GM12878 (cell line): ENCODE data around the gene IFT22. TPM values are rescaled to one million over a fixed set of nuclear protein-coding genes. Genes with fewer than 3 reads are reported as not detected.

Experiments
- ATAC-seq: fragments of 200-7000 bp; cut with Tn5 transposase; 3 replicates; pipeline ENCODE4 v1.9.1; 2020; ENCODE audit warnings: mild to moderate bottlenecking, moderate library complexity
- Bru-seq: library from RNA; stranded (reverse); fragments of 400-500 nt; gene quantifications from one replicate; lab custom pipeline; 2021; lab: Mats Ljungman, UMichigan
- BruChase-seq, 2 experiments: library from RNA; stranded (reverse); fragments of 400-500 nt; gene quantifications; one replicate each; lab custom pipeline; 2021; lab: Mats Ljungman, UMichigan
- BruUV-seq: library from RNA; stranded (reverse); fragments of 400-500 nt; replicated peaks from 2 replicates; lab custom pipeline; 2021; lab: Mats Ljungman, UMichigan
- CTCF ChIA-PET: fragments of 300-600 bp; sonication (Branson Sonifier 250); formaldehyde crosslinking; extraction: SDS; loops from one replicate; lab custom pipeline; 2021; ENCODE audit warnings: inconsistent platforms; lab: Yijun Ruan, JAX
- POLR2A ChIA-PET: fragments of 350-600 bp; formaldehyde crosslinking; extraction: SDS; loops from one replicate; lab custom pipeline; 2021; ENCODE audit warnings: inconsistent platforms; lab: Charles Lee
- RAD21 ChIA-PET: fragments of 300-600 bp; sonication (Branson Sonifier 250); formaldehyde crosslinking; loops from one replicate; lab custom pipeline; 2023; ENCODE audit warnings: antibody characterized with exemption; ENCODE audit not compliant: unreplicated experiment; lab: Charles Lee
- SMC1A ChIA-PET: fragments of 300-600 bp; sonication (Branson Sonifier 250); formaldehyde crosslinking; loops from one replicate; lab custom pipeline; 2023; ENCODE audit not compliant: unreplicated experiment, uncharacterized antibody; lab: Charles Lee
- DNase-seq: peaks from one replicate; pipeline ENCODE4 v3.0.0-alpha.2; 2011; ENCODE audit warnings: low read depth, low spot score
- FAIRE-seq: peaks from 3 replicates; lab custom pipeline; 2011; peaks lifted over from hg19 to GRCh38; lab: Jason Lieb, UNC
- H2AFZ ChIP-seq: 2 replicates; pipeline ENCODE4 v1.6.0; 2011; ENCODE audit warnings: low read depth, low read length, control low read depth; ENCODE audit not compliant: control insufficient read depth
- H3K27ac ChIP-seq: 2 replicates; pipeline ENCODE4 v1.5.1; 2011; ENCODE audit warnings: control low read depth; ENCODE audit not compliant: control insufficient read depth, insufficient read depth
- H3K27me3 ChIP-seq, 2 experiments: replicated peaks in 1 of 2; 2 replicates each; pipeline versions ENCODE4 v1.6.0 to v1.6.1; 2011; ENCODE audit warnings: low read length in 1 of 2; ENCODE audit not compliant: control insufficient read depth in 2 of 2, insufficient read depth in 2 of 2
- H3K36me3 ChIP-seq, 2 experiments: 2 replicates each; pipeline ENCODE4 v1.5.1; 2011; ENCODE audit warnings: low read length in 1 of 2; ENCODE audit not compliant: control insufficient read depth in 2 of 2, insufficient read depth in 2 of 2
- H3K4me1 ChIP-seq: 2 replicates; pipeline ENCODE4 v1.6.1; 2011; ENCODE audit warnings: mild to moderate bottlenecking, low read length, moderate library complexity, mixed read lengths; ENCODE audit not compliant: control insufficient read depth, insufficient read depth
- H3K4me2 ChIP-seq: 2 replicates; pipeline ENCODE4 v1.6.0; 2011; ENCODE audit warnings: control low read depth; ENCODE audit not compliant: control insufficient read depth, insufficient read depth
- H3K4me3 ChIP-seq: fragments of 200-600 bp; sonication (generic); 2 replicates; pipeline ENCODE4 v1.5.1; 2016
- H3K79me2 ChIP-seq: 2 replicates; pipeline ENCODE4 v1.6.0; 2011; ENCODE audit warnings: low read length; ENCODE audit not compliant: control insufficient read depth, insufficient read depth
- H3K9ac ChIP-seq: 2 replicates; pipeline ENCODE4 v1.8.0; 2011; ENCODE audit warnings: low read length, control low read depth, mixed read lengths; ENCODE audit not compliant: control insufficient read depth, insufficient read depth
- H3K9me3 ChIP-seq: replicated peaks from 3 replicates; pipeline ENCODE4 v1.5.1; 2011; ENCODE audit warnings: mild to moderate bottlenecking, low read length; ENCODE audit not compliant: control insufficient read depth, insufficient read depth
- H4K20me1 ChIP-seq: 2 replicates; pipeline ENCODE4 v1.6.0; 2011; ENCODE audit not compliant: control insufficient read depth, insufficient read depth
- BMI1 ChIP-seq: fragments of 450-650 bp; IDR thresholded peaks from 2 replicates; pipeline ENCODE4 v1.6.1; 2016; ENCODE audit warnings: mild to moderate bottlenecking, moderate library complexity, borderline replicate concordance
- LARP7 ChIP-seq: fragments of 450-650 bp; IDR thresholded peaks from 2 replicates; pipeline ENCODE4 v1.6.1; 2017; ENCODE audit warnings: mild to moderate bottlenecking
- PAX5 ChIP-seq: IDR thresholded peaks from 2 replicates; pipeline ENCODE4 v1.6.1; 2011; ENCODE audit warnings: low read depth, low read length, borderline replicate concordance
- SIN3A ChIP-seq: IDR thresholded peaks from 2 replicates; pipeline ENCODE4 v1.6.1; 2012; ENCODE audit warnings: low read depth, low read length, improper control_type of control experiment
- ZSCAN29 ChIP-seq: fragments of 450-650 bp; IDR thresholded peaks from 2 replicates; pipeline ENCODE4 v1.6.1; 2017; ENCODE audit warnings: mild to moderate bottlenecking, moderate library complexity
- WGBS: methylation state at CpG from one replicate; pipeline ENCODE4 v1.1.6; 2016; ENCODE audit warnings: low lambda C conversion rate; ENCODE audit not compliant: insufficient replicate concordance, insufficient coverage; ENCODE audit errors: missing lambda C conversion rate; 5-methylcytosine and 5-hydroxymethylcytosine counted together
- in situ Hi-C: fragments of 300-500 bp; cut with MboI; formaldehyde crosslinking; loops from 9 replicates; pipeline ENCODE4 v1.14.3; 2018; ENCODE audit warnings: mixed read lengths
- intact Hi-C: fragments of 100-400 bp; cut with micrococcal nuclease; formaldehyde crosslinking; loops from one replicate; pipeline ENCODE4 v1.14.2; 2022; ENCODE audit not compliant: unreplicated experiment
- long read RNA-seq, 2 experiments: library from polyadenylated mRNA; unstranded; transcript quantifications; one replicate each; pipeline ENCODE4 v2.0.0, GENCODE V29; 2019 to 2020
- polyA minus RNA-seq, 3 experiments: library from RNA; depleted of rRNA, polyadenylated mRNA; stranded (reverse); fragments of >200 nt; gene quantifications; 2 replicates each; pipeline ENCODE4 v1.2.3, GENCODE V29; 2011
- polyA plus RNA-seq, 11 experiments: library from polyadenylated mRNA; depleted of rRNA in 4 of 11; unstranded in 6 of 11; stranded (reverse) in 5 of 11; fragments of >200 nt; fragmentation: Nextera tagmentation in 4 of 11; fragmentation: Illumina TruSeq in 1 of 11; extraction: Ambion mirVana in 4 of 11; extraction: Trizol in 1 of 11; gene quantifications; 1 replicate in 1 of 11; 2 replicates in 10 of 11; pipeline versions ENCODE4 v1.2.1 to v1.2.3, GENCODE V29; 2011 to 2016; ENCODE audit warnings: inconsistent platforms in 2 of 11, missing spikeins in 2 of 11, low read depth in 1 of 11
- total RNA-seq, 4 experiments: library from RNA; depleted of rRNA in 3 of 4; stranded (reverse); fragments of >200 nt in 3 of 4; fragmentation: Illumina TruSeq in 1 of 4; extraction: Trizol in 1 of 4; gene quantifications; 2 replicates each; pipeline versions ENCODE4 v1.2.1 to v1.2.3, GENCODE V29; 2013 to 2021
- TF ChIP-seq, protein P1 (sequence below): fragments of 450-650 bp; conservative IDR thresholded peaks from 2 replicates; pipeline ENCODE4 v1.6.1; 2017; ENCODE audit warnings: mild to moderate bottlenecking, moderate library complexity
- TF ChIP-seq, protein P2 (sequence below): IDR thresholded peaks from 2 replicates; pipeline ENCODE4 v1.6.1; 2012; ENCODE audit warnings: low read length, inconsistent platforms
- TF ChIP-seq, protein P3 (sequence below): fragments of 450-650 bp; IDR thresholded peaks from 2 replicates; pipeline ENCODE4 v1.6.1; 2016; ENCODE audit warnings: mild to moderate bottlenecking, moderate library complexity, borderline replicate concordance

Gene IFT22
- total RNA-seq (2013; cell fraction: nucleolus; rRNA removed), result 4.5 and 5.2 TPM in 2 replicates
- total RNA-seq (2014; rRNA removed) (9.5 and 10.1 TPM in 2 replicates), total RNA-seq (2014; rRNA removed; fragmentation: Illumina TruSeq; extraction: Trizol) (12.1 and 13.4 TPM in 2 replicates), total RNA-seq (2021) (9.5 and 10.3 TPM in 2 replicates), polyA plus RNA-seq (2011; rRNA removed) (17.4 and 19.4 TPM in 2 replicates), polyA plus RNA-seq (2014; fragmentation: Illumina TruSeq; extraction: Trizol) (14.9 and 18.7 TPM in 2 replicates), polyA plus RNA-seq (2014; fragmentation: Nextera tagmentation; extraction: Ambion mirVana) (10 to 100 TPM; 22.2 TPM), polyA plus RNA-seq (2014; rRNA removed) (11.8 and 14.5 TPM in 2 replicates), polyA plus RNA-seq (2016; fragmentation: Nextera tagmentation; extraction: Ambion mirVana) (10 to 100 TPM; 22.5 to 25.7 TPM), polyA minus RNA-seq (2011; rRNA and poly(A)+ RNA removed) (13.8 and 15.8 TPM in 2 replicates), Bru-seq, nascent RNA (percentile 45 among the genes with signal in this experiment), BruChase-seq, experiment 1, labeled RNA remaining after a 6-hour chase (percentile 46 among the genes with signal in this experiment), BruChase-seq, experiment 2, labeled RNA remaining after a 2-hour chase (percentile 45 among the genes with signal in this experiment)
- polyA plus RNA-seq (2011; ENCODE audit: low read depth), result 10.2 TPM
- 14.9 and 17.6 TPM in 2 replicates for polyA plus RNA-seq (2011; cell fraction: cytosol; rRNA removed)
- polyA plus RNA-seq (2011; cell fraction: nucleus; rRNA removed), result 6.0 and 6.8 TPM in 2 replicates
- 11.7 and 12.5 TPM in 2 replicates for polyA plus RNA-seq (2012)
- 2.7 and 6.4 TPM in 2 replicates for polyA minus RNA-seq (2011; cell fraction: cytosol; rRNA and poly(A)+ RNA removed)
- polyA minus RNA-seq (2011; cell fraction: nucleus; rRNA and poly(A)+ RNA removed), result 1.5 and 3.7 TPM in 2 replicates
- long read RNA-seq, experiment 1, partial matches to known transcripts, result 1 of 8 reads
- long read RNA-seq, experiment 1, other reads (novel, unspliced or antisense), result 1 of 8 reads
- long read RNA-seq, experiment 2, transcript IFT22-209 (4 exons, 917 nt), result minor isoform, 5 of 43 reads
- long read RNA-seq, experiment 2, transcript IFT22-204 (4 exons, 875 nt), result minor isoform, 5 of 43 reads
- long read RNA-seq, experiment 2, transcript IFT22-201 (5 exons, 1,130 nt), result major isoform, 30 of 43 reads
- long read RNA-seq, experiment 2, partial matches to known transcripts, result 0 of 43 reads
- long read RNA-seq, experiment 2, other reads (novel, unspliced or antisense), result 0 of 43 reads

DNA sequence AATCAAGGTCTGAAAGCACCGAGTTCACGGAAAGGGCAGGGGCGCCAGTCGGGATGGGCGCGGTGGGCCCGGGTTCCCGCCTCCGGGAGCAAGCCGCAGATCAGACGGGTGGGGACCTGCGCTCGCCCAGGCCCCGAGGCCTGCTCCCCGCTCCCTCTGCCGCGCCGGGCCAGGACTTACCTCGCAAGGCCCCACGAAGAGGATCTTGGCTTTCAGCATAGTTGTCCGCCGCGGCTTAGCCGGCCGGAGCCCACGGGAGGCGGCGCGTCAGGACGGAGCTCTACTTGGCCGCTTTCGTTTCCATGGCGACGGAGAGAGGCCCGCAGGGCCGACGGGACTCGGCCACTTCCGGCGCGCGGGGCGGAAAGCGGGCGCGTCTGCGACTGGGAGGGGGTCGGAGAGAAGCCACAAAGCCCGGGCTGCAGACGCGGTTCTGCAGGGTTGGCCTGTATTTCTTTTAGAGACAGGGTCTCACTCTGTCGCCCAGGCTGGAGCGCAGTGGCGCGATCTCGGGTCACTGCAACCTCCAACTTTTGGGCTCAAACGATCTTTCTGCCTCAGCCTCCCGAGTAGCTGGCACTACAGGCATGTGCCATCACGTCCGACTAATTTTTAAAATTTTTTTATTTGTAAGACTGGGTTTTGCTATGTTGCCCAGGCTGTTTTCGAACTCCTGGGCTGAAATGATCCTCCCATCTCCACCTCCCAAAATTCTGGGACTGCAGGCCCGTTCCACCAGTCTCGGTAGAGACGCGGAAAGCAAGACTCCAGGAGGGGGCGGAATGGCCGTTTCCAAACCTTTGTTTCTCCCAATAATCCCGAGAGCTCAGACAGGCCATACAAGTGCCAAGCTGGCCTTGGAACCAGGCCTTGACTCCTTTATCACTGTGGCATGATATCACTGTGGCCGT lies at the start of gene IFT22:
Gene IFT22, minus strand, starts transcription at position 322 of the 911 bp plus-strand sequence. Its CDS starts 103 bp downstream, at position 219.
- Histone ChIP-seq H3K79me2 (no peaks in the 10 kb centered on the region; the same call in 1 of the 2 replicates), H3K27ac (peak within 1 kb of the TSS; percentile 33), H3K4me1 (no peaks in the 10 kb centered on the region), H3K4me2 (peak within 1 kb of the TSS; percentile 74), H3K9ac (peak within 1 kb of the TSS; percentile 40), H3K4me3 (peak within 1 kb of the TSS; percentile 76), H2AFZ (peak within 1 kb of the TSS; percentile 96), H3K9me3 (no peaks in the 10 kb centered on the region), H3K36me3 (no peaks in the 10 kb centered on the region), H4K20me1 (no peaks in the 10 kb centered on the region), H3K27me3 (no peaks in the 10 kb centered on the region)
- ChIA-PET POLR2A (interaction anchor here (0.6 to 1.0 kb wide), 5 partner anchors 10 to 1883 kb away, joined by 3 to 4 read pairs (median 3); partner anchors contain the start of genes CPSF4, PLOD3, PTCD1 and ZNHIT1), RAD21 (interaction anchor here (0.6 to 1.3 kb wide), 4 partner anchors 32 to 971 kb away, joined by 3 to 4 read pairs (median 3); no protein-coding TSS in a partner anchor), SMC1A (interaction anchor here (1.0 kb wide), 1 partner anchor 148 kb away, joined by 3 read pairs; no protein-coding TSS in a partner anchor), CTCF (interaction anchor here (0.6 to 1.7 kb wide), 11 partner anchors 9 to 876 kb away, joined by 3 to 10 read pairs (median 3); partner anchors contain the start of genes PLOD3, TRIM56 and ZNHIT1)
- DNase-seq (peak; percentile 36), ATAC-seq (peak; percentile 100), FAIRE-seq (peak; percentile 71)
- 3% methylated on average over 69 of the region's 69 CpGs for WGBS
- in situ Hi-C loops, result no loop called here
- BruUV-seq, result TSS peak; percentile 97
- intact Hi-C loops, result no loop called here
- TF ChIP-seq, protein P1, sequence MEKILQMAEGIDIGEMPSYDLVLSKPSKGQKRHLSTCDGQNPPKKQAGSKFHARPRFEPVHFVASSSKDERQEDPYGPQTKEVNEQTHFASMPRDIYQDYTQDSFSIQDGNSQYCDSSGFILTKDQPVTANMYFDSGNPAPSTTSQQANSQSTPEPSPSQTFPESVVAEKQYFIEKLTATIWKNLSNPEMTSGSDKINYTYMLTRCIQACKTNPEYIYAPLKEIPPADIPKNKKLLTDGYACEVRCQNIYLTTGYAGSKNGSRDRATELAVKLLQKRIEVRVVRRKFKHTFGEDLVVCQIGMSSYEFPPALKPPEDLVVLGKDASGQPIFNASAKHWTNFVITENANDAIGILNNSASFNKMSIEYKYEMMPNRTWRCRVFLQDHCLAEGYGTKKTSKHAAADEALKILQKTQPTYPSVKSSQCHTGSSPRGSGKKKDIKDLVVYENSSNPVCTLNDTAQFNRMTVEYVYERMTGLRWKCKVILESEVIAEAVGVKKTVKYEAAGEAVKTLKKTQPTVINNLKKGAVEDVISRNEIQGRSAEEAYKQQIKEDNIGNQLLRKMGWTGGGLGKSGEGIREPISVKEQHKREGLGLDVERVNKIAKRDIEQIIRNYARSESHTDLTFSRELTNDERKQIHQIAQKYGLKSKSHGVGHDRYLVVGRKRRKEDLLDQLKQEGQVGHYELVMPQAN, result peak; percentile 79; the same call in 1 of the 2 replicates
- TF ChIP-seq BMI1, result peak; percentile 98
- peak; percentile 29; the same call in 1 of the 2 replicates for TF ChIP-seq PAX5
- TF ChIP-seq, protein P2, sequence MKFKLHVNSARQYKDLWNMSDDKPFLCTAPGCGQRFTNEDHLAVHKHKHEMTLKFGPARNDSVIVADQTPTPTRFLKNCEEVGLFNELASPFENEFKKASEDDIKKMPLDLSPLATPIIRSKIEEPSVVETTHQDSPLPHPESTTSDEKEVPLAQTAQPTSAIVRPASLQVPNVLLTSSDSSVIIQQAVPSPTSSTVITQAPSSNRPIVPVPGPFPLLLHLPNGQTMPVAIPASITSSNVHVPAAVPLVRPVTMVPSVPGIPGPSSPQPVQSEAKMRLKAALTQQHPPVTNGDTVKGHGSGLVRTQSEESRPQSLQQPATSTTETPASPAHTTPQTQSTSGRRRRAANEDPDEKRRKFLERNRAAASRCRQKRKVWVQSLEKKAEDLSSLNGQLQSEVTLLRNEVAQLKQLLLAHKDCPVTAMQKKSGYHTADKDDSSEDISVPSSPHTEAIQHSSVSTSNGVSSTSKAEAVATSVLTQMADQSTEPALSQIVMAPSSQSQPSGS, result no peak
- no peak for TF ChIP-seq LARP7
- TF ChIP-seq, protein P3, sequence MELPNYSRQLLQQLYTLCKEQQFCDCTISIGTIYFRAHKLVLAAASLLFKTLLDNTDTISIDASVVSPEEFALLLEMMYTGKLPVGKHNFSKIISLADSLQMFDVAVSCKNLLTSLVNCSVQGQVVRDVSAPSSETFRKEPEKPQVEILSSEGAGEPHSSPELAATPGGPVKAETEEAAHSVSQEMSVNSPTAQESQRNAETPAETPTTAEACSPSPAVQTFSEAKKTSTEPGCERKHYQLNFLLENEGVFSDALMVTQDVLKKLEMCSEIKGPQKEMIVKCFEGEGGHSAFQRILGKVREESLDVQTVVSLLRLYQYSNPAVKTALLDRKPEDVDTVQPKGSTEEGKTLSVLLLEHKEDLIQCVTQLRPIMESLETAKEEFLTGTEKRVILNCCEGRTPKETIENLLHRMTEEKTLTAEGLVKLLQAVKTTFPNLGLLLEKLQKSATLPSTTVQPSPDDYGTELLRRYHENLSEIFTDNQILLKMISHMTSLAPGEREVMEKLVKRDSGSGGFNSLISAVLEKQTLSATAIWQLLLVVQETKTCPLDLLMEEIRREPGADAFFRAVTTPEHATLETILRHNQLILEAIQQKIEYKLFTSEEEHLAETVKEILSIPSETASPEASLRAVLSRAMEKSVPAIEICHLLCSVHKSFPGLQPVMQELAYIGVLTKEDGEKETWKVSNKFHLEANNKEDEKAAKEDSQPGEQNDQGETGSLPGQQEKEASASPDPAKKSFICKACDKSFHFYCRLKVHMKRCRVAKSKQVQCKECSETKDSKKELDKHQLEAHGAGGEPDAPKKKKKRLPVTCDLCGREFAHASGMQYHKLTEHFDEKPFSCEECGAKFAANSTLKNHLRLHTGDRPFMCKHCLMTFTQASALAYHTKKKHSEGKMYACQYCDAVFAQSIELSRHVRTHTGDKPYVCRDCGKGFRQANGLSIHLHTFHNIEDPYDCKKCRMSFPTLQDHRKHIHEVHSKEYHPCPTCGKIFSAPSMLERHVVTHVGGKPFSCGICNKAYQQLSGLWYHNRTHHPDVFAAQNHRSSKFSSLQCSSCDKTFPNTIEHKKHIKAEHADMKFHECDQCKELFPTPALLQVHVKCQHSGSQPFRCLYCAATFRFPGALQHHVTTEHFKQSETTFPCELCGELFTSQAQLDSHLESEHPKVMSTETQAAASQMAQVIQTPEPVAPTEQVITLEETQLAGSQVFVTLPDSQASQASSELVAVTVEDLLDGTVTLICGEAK, result peak; percentile 78; the same call in 1 of the 2 replicates
- peak; percentile 54; the same call in 1 of the 2 replicates for TF ChIP-seq SIN3A
- TF ChIP-seq ZSCAN29, result no peak
